T-helper 2 cell treated with Interferon-gamma antibody and Interleukin-4, amounts not matched to agents 5 μg/mL and 100 μg/mL, for 36 hours (primary cell): ENCODE results near the gene MBP.
"Not testable (repeated sequence)": the region's sequence is repeated elsewhere in the genome, so short reads cannot be mapped to it uniquely, and the experiment has no call there.

Source experiments
- DNase-seq: peaks from one replicate; pipeline ENCODE4 v3.0.0; 2021; ENCODE audit warnings: low spot score
- H3K27ac Mint-ChIP-seq: one replicate; pipeline ENCODE4 v1.8.0; 2021; ENCODE audit warnings: mild to moderate bottlenecking, mixed read lengths
- H3K27me3 Mint-ChIP-seq: one replicate; pipeline ENCODE4 v1.8.0; 2021; ENCODE audit warnings: low read depth, mixed read lengths
- H3K36me3 Mint-ChIP-seq: one replicate; pipeline ENCODE4 v1.8.0; 2021; ENCODE audit warnings: low read depth, mixed read lengths
- H3K4me1 Mint-ChIP-seq: one replicate; pipeline ENCODE4 v1.8.0; 2021; ENCODE audit warnings: low read depth, mixed read lengths
- H3K4me3 Mint-ChIP-seq: one replicate; pipeline ENCODE4 v1.8.0; 2022; ENCODE audit warnings: mild to moderate bottlenecking, moderate library complexity, mixed read lengths
- H3K9me3 Mint-ChIP-seq: one replicate; pipeline ENCODE4 v1.8.0; 2021; ENCODE audit warnings: mixed read lengths

Gene MBP

DNA sequence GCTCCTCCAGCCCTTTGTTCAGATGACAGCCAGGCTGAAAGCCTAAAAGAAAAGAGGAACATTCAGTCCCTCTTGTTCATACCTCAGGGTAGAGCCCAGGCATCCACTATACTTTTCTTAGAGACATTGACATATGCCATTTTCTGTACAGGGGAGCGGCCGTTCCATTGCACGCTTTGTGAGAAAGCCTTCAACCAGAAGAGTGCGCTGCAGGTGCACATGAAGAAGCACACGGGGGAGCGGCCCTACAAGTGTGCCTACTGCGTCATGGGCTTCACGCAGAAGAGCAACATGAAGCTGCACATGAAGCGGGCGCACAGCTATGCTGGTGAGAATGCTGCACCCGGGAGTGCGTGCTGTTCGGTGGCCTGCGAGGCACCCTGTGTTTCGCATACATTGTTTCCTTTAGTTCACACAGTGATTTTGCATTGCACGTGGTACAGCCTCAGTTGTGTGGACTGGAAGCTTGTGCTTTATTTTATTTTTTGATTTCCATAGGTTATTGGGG lies 172.0 kb downstream of the MBP start:
- H3K9me3 Mint-ChIP-seq: no peaks in the 10 kb centered on the region
- H3K27ac Mint-ChIP-seq: no peak overlapping the region
- no peak overlapping the region for H3K4me3 Mint-ChIP-seq
- peaks cover 34% of the 10 kb centered on the region for H3K4me1 Mint-ChIP-seq
- no peaks in the 10 kb centered on the region for H3K27me3 Mint-ChIP-seq
- peaks cover 47% of the 10 kb centered on the region for H3K36me3 Mint-ChIP-seq
- DNase-seq: no peak

DNA sequence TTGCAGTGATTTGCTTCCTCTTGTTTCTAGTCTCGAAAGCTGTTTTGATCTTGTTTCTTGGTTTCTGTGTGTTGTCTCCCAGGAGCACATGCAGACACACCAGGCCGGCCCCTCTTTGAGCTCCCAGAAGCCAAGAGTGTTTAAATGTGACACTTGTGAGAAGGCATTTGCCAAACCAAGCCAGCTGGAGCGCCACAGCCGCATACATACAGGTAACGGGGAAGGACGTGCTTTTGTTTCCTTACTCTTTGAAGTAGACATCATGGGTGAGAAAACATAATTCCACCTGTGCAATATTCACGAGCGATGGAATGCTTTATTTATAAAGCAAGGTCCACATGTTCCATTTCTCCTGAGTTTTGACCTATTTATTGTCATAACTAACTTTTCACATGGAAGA lies 173.0 kb downstream of the MBP start:
- Mint-ChIP-seq H3K27me3 (no peaks in the 10 kb centered on the region), H3K4me3 (no peak overlapping the region), H3K27ac (no peak overlapping the region), H3K4me1 (peaks cover 27% of the 10 kb centered on the region), H3K36me3 (peaks cover 47% of the 10 kb centered on the region), H3K9me3 (no peaks in the 10 kb centered on the region)
- DNase-seq: no peak

DNA sequence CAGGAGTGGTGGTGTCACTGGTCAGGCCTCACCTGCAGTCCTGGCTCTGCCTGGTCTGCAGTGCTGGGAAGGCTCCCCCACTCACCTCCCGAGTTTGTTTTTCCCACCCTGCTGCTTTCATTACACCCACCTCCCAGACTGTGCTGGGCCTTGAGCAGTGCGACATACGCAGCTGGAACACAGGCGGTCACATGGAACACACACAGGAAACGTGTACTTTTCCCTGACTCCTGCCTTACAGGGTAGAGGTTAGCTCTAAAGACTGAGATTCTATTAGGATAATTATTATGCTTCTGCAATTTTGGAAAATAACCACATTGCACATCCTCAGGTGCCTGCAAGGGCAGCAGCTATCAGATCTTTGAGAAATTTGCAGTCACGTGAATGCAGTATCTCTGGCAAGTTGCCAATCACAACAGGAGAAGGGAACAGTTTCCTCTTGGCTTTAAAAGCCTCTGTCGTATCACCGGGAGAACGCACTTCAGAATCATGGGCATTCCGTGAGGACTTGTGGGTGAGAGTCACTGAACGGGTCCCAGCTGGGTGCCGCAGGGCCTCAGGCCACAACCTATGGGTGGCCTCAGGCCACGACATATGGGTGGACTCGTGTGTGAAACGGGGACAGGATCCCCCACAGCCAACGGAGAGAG lies 173.8 kb downstream of the MBP start:
- no peak for DNase-seq
- no peaks in the 10 kb centered on the region for H3K9me3 Mint-ChIP-seq
- no peak overlapping the region for H3K4me3 Mint-ChIP-seq
- H3K4me1 Mint-ChIP-seq: peaks cover 21% of the 10 kb centered on the region
- H3K27me3 Mint-ChIP-seq: no peaks in the 10 kb centered on the region
- H3K36me3 Mint-ChIP-seq: peaks cover 43% of the 10 kb centered on the region
- no peak overlapping the region for H3K27ac Mint-ChIP-seq

DNA sequence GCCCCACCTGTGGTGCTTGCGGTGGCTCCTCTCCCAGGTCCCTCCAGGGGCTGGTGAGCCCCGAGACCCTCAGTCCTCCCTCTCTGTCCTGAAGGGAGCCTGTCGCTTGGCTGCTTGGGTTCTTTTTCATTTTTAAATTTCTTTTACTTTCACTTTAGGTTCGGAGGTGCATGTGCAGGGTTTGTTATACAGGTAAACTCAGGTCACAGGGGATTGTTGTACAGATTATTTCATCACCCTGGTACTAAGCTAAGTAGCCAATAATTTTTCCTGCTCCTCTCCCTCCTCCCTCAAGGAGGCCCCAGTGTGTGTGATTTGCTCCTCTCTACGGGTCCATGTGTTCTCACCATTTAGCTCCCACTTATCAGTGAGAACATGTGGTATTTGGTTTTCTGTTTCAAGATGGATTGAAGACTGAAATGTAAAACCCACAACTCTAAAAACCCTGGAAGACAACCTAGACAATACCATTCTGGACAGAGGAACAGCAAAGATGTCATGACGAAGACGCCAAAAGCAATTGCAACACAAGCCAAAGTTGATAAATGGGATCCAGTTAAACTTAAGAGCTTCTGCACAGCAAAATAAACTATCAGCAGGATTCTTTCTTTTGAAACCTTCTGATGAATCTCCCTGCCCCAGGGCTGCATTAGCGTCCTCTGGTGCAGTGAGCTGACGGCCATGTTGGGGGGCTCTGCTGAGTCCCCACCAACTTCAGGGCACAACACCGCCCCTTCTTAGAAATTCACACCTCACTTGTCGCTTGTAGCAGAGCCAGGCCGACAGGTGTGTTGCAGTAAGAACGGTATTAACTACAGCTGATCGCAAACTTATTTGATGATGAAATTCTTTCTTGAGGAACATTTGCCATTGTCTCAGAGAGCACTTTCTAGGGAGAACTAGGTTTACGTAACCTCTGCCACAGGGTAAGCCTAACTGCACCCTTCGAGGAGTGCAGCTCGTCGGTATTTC lies 174.9 kb downstream of the MBP start:
- Mint-ChIP-seq H3K27me3 (no peaks in the 10 kb centered on the region), H3K27ac (peak overlapping the region; percentile 10), H3K4me1 (peaks cover 10% of the 10 kb centered on the region), H3K9me3 (no peaks in the 10 kb centered on the region), H3K4me3 (no peak overlapping the region), H3K36me3 (peaks cover 34% of the 10 kb centered on the region)
- DNase-seq: no peak

DNA sequence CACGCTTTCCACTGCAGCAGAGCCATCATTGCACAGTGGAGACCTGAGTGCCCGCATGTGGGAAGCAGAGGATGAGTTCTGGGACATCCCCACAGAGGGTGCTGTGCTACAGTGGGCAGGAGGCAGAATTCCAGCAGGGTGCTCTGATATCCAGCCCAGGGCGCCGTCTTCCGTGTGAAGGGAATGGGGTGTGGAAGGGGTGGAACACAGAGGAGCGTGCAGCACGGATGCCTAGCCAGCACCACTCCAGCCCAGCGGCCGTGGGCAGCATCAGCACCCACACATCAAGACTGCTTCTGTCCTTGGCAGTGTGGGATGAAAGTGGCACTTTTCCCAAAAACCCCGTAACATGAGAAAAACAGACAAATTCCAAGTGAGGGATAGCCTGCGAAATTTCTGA lies 175.9 kb downstream of the MBP start:
- no peak for DNase-seq
- Mint-ChIP-seq H3K4me3 (no peak overlapping the region), H3K9me3 (no peaks in the 10 kb centered on the region), H3K27me3 (no peaks in the 10 kb centered on the region), H3K36me3 (peaks cover 27% of the 10 kb centered on the region), H3K27ac (no peak overlapping the region), H3K4me1 (peaks cover 6% of the 10 kb centered on the region)

DNA sequence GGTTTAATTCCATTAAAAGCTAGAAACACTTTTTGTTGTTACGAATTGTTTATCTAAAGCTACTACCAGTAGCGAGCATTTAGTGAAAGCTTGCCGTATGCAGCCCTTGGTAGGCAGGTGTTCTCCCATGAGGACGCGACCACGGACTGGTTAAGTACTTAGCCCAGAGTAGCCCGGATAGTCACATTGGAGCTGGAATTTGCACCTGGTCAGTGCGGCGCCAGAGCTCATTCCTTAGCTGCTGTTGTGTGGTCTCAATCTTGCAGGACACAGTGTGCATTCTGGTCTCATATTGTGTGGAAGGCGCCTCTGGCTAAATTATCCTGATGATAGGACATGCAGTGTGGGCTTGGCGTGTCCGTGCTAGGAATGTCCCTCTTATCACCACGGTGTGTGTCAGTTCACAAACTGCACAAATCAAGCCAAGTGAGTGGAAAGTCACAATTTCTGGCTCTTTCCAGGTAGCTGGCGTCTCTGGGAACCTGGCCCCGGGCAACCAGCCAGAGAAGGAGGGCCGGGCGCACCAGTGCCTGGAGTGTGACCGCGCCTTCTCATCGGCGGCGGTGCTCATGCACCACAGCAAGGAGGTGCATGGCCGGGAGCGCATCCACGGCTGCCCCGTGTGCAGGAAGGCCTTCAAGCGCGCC lies 176.9 kb downstream of the MBP start:
- no peak for DNase-seq
- peaks cover 13% of the 10 kb centered on the region for H3K4me1 Mint-ChIP-seq
- no peaks in the 10 kb centered on the region for H3K9me3 Mint-ChIP-seq
- H3K27ac Mint-ChIP-seq: no peak overlapping the region
- no peak overlapping the region for H3K4me3 Mint-ChIP-seq
- peaks cover 29% of the 10 kb centered on the region for H3K36me3 Mint-ChIP-seq
- H3K27me3 Mint-ChIP-seq: no peaks in the 10 kb centered on the region

DNA sequence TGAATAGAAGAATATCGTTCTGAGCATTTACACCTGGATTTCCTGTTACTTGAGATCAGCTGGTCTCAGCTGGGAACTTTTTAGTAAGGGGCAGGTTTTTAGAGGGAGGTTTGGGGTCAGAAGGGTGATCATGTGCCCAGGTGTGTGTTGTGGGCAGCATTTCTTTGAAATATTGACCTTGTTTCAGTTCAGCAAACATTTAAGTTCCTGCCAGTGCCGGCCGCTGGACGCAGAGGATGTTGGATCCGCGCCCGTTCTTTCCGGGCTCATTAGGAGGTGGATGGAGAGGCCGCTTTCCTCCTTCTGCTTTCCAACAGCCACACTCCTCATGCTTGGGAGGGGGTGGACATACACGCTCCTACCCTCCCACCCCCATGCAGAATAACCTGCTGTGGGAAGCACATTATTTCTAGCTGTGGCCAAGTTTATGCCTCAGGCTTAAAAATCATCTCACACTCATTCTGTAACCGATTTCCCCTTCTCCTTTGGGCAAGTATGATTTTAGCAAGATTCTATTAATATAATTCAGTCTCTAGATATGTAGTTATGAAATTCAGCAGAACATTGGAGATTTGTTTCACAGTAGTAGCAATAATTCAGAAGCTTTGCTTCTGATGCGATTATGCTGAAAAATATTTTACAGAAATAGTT lies 178.9 kb downstream of the MBP start:
- Mint-ChIP-seq H3K4me1 (peaks cover 25% of the 10 kb centered on the region), H3K27ac (no peak overlapping the region), H3K4me3 (no peak overlapping the region), H3K27me3 (no peaks in the 10 kb centered on the region), H3K36me3 (peaks cover 26% of the 10 kb centered on the region), H3K9me3 (no peaks in the 10 kb centered on the region)
- DNase-seq: no peak

DNA sequence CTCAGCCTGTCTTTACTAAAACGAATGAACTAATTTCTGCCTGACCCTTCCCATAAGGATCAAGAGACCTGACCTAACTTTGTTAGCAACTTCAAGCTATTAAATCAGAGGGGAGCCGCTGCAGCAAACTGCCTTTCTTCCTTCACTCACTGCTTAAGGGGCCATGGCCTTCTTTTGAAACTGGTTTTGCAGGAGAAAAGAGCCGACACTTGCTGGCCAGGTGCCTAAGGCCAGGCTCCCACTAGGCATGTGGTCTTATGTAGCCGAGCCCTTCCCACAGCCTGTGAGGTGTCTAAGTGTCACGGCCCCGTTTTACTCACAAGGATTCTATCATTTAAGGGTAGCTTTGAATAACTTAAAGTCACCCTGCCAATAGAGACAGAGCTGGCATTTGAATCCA lies 179.4 kb downstream of the MBP start:
- Mint-ChIP-seq H3K27ac (no peak overlapping the region), H3K4me1 (peaks cover 30% of the 10 kb centered on the region), H3K36me3 (peaks cover 31% of the 10 kb centered on the region)

DNA sequence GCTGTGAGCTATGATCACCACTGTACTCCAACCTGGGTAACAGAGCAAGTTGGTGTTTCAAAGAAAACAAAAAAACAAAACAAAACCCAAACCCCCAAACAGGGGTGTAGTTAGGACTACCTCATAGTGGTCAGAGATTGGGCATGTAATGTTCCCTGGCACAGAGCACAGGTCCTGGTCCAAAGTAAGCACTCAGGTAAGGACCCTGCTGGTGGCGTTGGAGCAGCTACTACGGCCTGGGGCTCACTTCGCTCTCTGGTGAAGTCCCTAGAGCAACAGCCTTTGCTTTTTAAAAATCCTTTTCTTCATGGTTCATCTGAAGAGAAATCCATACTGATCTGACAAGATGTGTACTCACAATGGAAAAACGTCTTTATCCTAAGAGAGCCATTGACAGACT lies 179.8 kb downstream of the MBP start:
- Mint-ChIP-seq H3K4me1 (peaks cover 34% of the 10 kb centered on the region), H3K27ac (no peak overlapping the region), H3K4me3 (no peak overlapping the region), H3K36me3 (peaks cover 35% of the 10 kb centered on the region), H3K27me3 (no peaks in the 10 kb centered on the region), H3K9me3 (no peaks in the 10 kb centered on the region)
- no peak for DNase-seq

More for the DNA sequence above, 179.4 kb downstream of the MBP start:
- DNase-seq: no peak
- Mint-ChIP-seq H3K4me3 (no peak overlapping the region), H3K9me3 (no peaks in the 10 kb centered on the region), H3K27me3 (no peaks in the 10 kb centered on the region)

DNA sequence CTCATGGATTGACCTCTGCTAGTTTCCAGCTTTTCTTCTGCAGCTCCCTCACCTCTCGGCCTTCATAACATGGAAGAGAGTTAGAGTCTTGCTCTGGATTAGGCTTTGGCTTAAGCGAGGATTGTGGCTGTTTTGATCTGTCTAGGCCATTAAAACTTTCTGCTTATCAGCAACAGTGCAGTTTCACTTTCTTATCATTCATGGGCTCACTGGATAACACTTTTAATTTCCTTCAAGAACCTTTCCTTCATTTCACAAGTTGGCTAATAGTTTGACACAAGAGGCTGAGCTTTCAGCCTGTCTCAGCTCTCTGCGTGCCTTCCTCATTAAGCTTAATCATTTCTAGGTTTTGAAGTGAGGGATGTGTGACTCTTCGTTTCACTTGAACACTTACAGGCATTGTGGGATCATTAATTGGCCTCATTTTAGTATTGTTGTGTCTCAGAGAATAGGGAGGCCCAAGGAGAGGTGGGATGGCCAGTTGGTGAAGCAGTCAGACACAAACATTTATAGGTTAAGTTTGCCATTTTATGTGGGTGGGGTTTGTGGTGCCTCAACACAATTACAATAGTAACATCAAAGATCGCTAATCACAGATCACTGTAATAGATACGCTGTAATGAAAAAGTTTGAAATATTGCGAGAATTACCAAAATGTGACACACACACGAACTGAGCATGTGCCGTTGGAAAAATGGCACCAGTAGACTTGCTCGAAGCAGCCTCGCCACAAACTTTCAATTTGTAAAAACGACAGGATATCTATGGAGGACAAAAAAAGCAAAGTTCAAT lies 180.9 kb downstream of the MBP start:
- Mint-ChIP-seq H3K4me3 (no peak overlapping the region), H3K9me3 (no peaks in the 10 kb centered on the region), H3K27me3 (no peaks in the 10 kb centered on the region), H3K4me1 (peaks cover 33% of the 10 kb centered on the region), H3K27ac (peak overlapping the region; percentile 13), H3K36me3 (peaks cover 42% of the 10 kb centered on the region)
- no peak for DNase-seq

DNA sequence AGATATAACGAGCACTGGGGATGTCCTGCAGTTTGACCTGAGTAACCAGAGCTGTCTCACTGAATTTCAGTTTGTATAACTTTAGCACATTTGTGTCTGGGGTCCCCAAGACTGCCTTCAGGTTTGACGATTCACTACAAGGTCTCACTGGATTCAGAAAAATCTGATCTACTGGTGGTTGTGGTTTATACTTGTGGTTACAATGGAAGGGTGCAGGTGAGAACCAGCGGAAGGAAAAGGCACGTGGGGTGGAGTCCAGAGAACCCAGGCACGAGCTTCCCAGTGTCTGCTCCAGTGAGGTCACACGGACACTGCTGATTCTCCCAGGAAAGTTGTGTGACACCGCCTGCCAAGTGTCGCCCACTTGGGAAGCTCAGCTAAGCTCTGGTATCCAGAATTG lies 184.2 kb downstream of the MBP start:
- Mint-ChIP-seq H3K4me3 (peak overlapping the region; percentile 16), H3K36me3 (peaks cover 58% of the 10 kb centered on the region), H3K9me3 (peaks cover 7% of the 10 kb centered on the region), H3K27ac (no peak overlapping the region), H3K4me1 (peaks cover 39% of the 10 kb centered on the region), H3K27me3 (no peaks in the 10 kb centered on the region)
- DNase-seq: no peak

DNA sequence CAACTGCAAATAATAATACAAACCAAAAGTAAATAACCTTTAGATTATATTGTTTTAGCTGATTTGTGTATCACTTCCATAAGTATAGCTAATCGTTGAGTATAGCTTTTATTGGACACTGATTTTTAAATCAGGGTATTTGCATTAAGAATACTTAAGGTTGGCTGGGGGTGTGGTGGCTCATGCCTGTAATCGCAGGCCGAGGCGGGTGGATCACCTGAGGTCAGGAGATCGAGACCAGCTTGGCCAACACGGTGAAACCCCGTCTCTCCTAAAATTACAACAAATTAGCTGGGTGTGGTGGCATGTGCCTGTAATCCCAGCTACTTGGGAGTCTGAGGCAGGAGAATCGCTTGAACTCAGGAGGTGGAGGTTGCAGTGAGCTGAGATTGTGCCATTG lies 188.2 kb downstream of the MBP start:
- not testable (repeated sequence) for H3K27ac Mint-ChIP-seq, DNase-seq, H3K27me3 Mint-ChIP-seq, H3K4me3 Mint-ChIP-seq, H3K9me3 Mint-ChIP-seq
- Mint-ChIP-seq H3K4me1 (peaks cover 21% of the 10 kb centered on the region), H3K36me3 (peaks cover 44% of the 10 kb centered on the region)
